ENCODE data around the gene UNC50.

Gene UNC50
- 14.9 to 26.5 (median 18.4) reads per million in 3 donors for total RNA-seq

- H3K27ac ChIP-seq (ENCODE audit: insufficient read depth, low read length, poor library complexity, severe bottlenecking): peak within 1 kb of the TSS; percentile 92
- H3K4me1 ChIP-seq (ENCODE audit: control insufficient read depth, insufficient read depth, low read length, poor library complexity, severe bottlenecking): peaks cover 31% of the 10 kb centered on the region
- no peaks in the 10 kb centered on the region for H3K9me3 ChIP-seq (ENCODE audit: control insufficient read depth, low read length)
- peak; percentile 82 to 88 (median 86) for DNase-seq
- H3K36me3 ChIP-seq (ENCODE audit: control insufficient read depth, insufficient read depth, low read length): peaks cover 12% of the 10 kb centered on the region
- H3K27me3 ChIP-seq (replicated peaks; ENCODE audit: control insufficient read depth, insufficient read depth, low read length, poor library complexity, severe bottlenecking): no peaks in the 10 kb centered on the region
- H3K4me3 ChIP-seq (ENCODE audit: insufficient read depth, low read depth, low read length, poor library complexity, severe bottlenecking): peak within 1 kb of the TSS; percentile 99
Measured at GRCh38 chr2:98608116-98608961, at the start of gene UNC50, which contains the start of gene COA5. UNC50 (plus strand) TSS chr2:98608589; CDS start chr2:98609760, 1,171 bp downstream. COA5 (minus strand) TSS chr2:98608512; CDS start chr2:98608405, 107 bp downstream.

GRCh38 chr2:98558852-98559530, 49.4 kb upstream of the UNC50 start:
- no peaks in the 10 kb centered on the region for H3K4me1 ChIP-seq (ENCODE audit: control insufficient read depth, insufficient read depth, low read length, poor library complexity, severe bottlenecking)
- peaks cover 91% of the 10 kb centered on the region for H3K36me3 ChIP-seq (ENCODE audit: control insufficient read depth, insufficient read depth, low read length)
- no peak for DNase-seq
- no peaks in the 10 kb centered on the region for H3K27me3 ChIP-seq (replicated peaks; ENCODE audit: control insufficient read depth, insufficient read depth, low read length, poor library complexity, severe bottlenecking)
- H3K27ac ChIP-seq (ENCODE audit: insufficient read depth, low read length, poor library complexity, severe bottlenecking): no peak overlapping the region
- H3K9me3 ChIP-seq (ENCODE audit: control insufficient read depth, low read length): no peaks in the 10 kb centered on the region
- no peak overlapping the region for H3K4me3 ChIP-seq (ENCODE audit: insufficient read depth, low read depth, low read length, poor library complexity, severe bottlenecking)

- DNase-seq: no peak
- H3K27ac ChIP-seq (ENCODE audit: insufficient read depth, low read length, poor library complexity, severe bottlenecking): no peak overlapping the region
- H3K27me3 ChIP-seq (replicated peaks; ENCODE audit: control insufficient read depth, insufficient read depth, low read length, poor library complexity, severe bottlenecking): no peaks in the 10 kb centered on the region
- no peaks in the 10 kb centered on the region for H3K9me3 ChIP-seq (ENCODE audit: control insufficient read depth, low read length)
- H3K4me1 ChIP-seq (ENCODE audit: control insufficient read depth, insufficient read depth, low read length, poor library complexity, severe bottlenecking): no peaks in the 10 kb centered on the region
- no peak overlapping the region for H3K4me3 ChIP-seq (ENCODE audit: insufficient read depth, low read depth, low read length, poor library complexity, severe bottlenecking)
- peaks cover 91% of the 10 kb centered on the region for H3K36me3 ChIP-seq (ENCODE audit: control insufficient read depth, insufficient read depth, low read length)
Measured at GRCh38 chr2:98559581-98559980, 48.8 kb upstream of the UNC50 start.

- peaks cover 91% of the 10 kb centered on the region for H3K36me3 ChIP-seq (ENCODE audit: control insufficient read depth, insufficient read depth, low read length)
- no peak overlapping the region for H3K27ac ChIP-seq (ENCODE audit: insufficient read depth, low read length, poor library complexity, severe bottlenecking)
- no peaks in the 10 kb centered on the region for H3K27me3 ChIP-seq (replicated peaks; ENCODE audit: control insufficient read depth, insufficient read depth, low read length, poor library complexity, severe bottlenecking)
- no peak overlapping the region for H3K4me3 ChIP-seq (ENCODE audit: insufficient read depth, low read depth, low read length, poor library complexity, severe bottlenecking)
- no peaks in the 10 kb centered on the region for H3K9me3 ChIP-seq (ENCODE audit: control insufficient read depth, low read length)
- H3K4me1 ChIP-seq (ENCODE audit: control insufficient read depth, insufficient read depth, low read length, poor library complexity, severe bottlenecking): no peaks in the 10 kb centered on the region
- DNase-seq: no peak
Measured at GRCh38 chr2:98560256-98560771, 48.1 kb upstream of the UNC50 start.

- no peak for DNase-seq
- Histone ChIP-seq H3K4me1 (ENCODE audit: control insufficient read depth, insufficient read depth, low read length, poor library complexity, severe bottlenecking) (no peaks in the 10 kb centered on the region), H3K36me3 (ENCODE audit: control insufficient read depth, insufficient read depth, low read length) (peaks cover 91% of the 10 kb centered on the region), H3K4me3 (ENCODE audit: insufficient read depth, low read depth, low read length, poor library complexity, severe bottlenecking) (no peak overlapping the region), H3K27me3 (replicated peaks; ENCODE audit: control insufficient read depth, insufficient read depth, low read length, poor library complexity, severe bottlenecking) (no peaks in the 10 kb centered on the region), H3K9me3 (ENCODE audit: control insufficient read depth, low read length) (no peaks in the 10 kb centered on the region), H3K27ac (ENCODE audit: insufficient read depth, low read length, poor library complexity, severe bottlenecking) (no peak overlapping the region)
Measured at GRCh38 chr2:98561018-98561417, 47.4 kb upstream of the UNC50 start.

GRCh38 chr2:98561902-98562695, 46.3 kb upstream of the UNC50 start:
- no peak for DNase-seq
- Histone ChIP-seq H3K27ac (ENCODE audit: insufficient read depth, low read length, poor library complexity, severe bottlenecking) (no peak overlapping the region), H3K4me3 (ENCODE audit: insufficient read depth, low read depth, low read length, poor library complexity, severe bottlenecking) (no peak overlapping the region), H3K4me1 (ENCODE audit: control insufficient read depth, insufficient read depth, low read length, poor library complexity, severe bottlenecking) (no peaks in the 10 kb centered on the region), H3K36me3 (ENCODE audit: control insufficient read depth, insufficient read depth, low read length) (peaks cover 93% of the 10 kb centered on the region), H3K9me3 (ENCODE audit: control insufficient read depth, low read length) (no peaks in the 10 kb centered on the region), H3K27me3 (replicated peaks; ENCODE audit: control insufficient read depth, insufficient read depth, low read length, poor library complexity, severe bottlenecking) (no peaks in the 10 kb centered on the region)

GRCh38 chr2:98563394-98563793, 45.0 kb upstream of the UNC50 start:
- H3K27me3 ChIP-seq (replicated peaks; ENCODE audit: control insufficient read depth, insufficient read depth, low read length, poor library complexity, severe bottlenecking): no peaks in the 10 kb centered on the region
- H3K36me3 ChIP-seq (ENCODE audit: control insufficient read depth, insufficient read depth, low read length): peaks cover 93% of the 10 kb centered on the region
- no peaks in the 10 kb centered on the region for H3K4me1 ChIP-seq (ENCODE audit: control insufficient read depth, insufficient read depth, low read length, poor library complexity, severe bottlenecking)
- DNase-seq: no peak
- H3K9me3 ChIP-seq (ENCODE audit: control insufficient read depth, low read length): no peaks in the 10 kb centered on the region
- no peak overlapping the region for H3K4me3 ChIP-seq (ENCODE audit: insufficient read depth, low read depth, low read length, poor library complexity, severe bottlenecking)
- no peak overlapping the region for H3K27ac ChIP-seq (ENCODE audit: insufficient read depth, low read length, poor library complexity, severe bottlenecking)

- Histone ChIP-seq H3K27me3 (replicated peaks; ENCODE audit: control insufficient read depth, insufficient read depth, low read length, poor library complexity, severe bottlenecking) (no peaks in the 10 kb centered on the region), H3K4me3 (ENCODE audit: insufficient read depth, low read depth, low read length, poor library complexity, severe bottlenecking) (no peak overlapping the region), H3K36me3 (ENCODE audit: control insufficient read depth, insufficient read depth, low read length) (peaks cover 97% of the 10 kb centered on the region), H3K27ac (ENCODE audit: insufficient read depth, low read length, poor library complexity, severe bottlenecking) (no peak overlapping the region), H3K9me3 (ENCODE audit: control insufficient read depth, low read length) (no peaks in the 10 kb centered on the region), H3K4me1 (ENCODE audit: control insufficient read depth, insufficient read depth, low read length, poor library complexity, severe bottlenecking) (no peaks in the 10 kb centered on the region)
- DNase-seq: no peak
Measured at GRCh38 chr2:98564541-98565132, 43.8 kb upstream of the UNC50 start.

- peaks cover 98% of the 10 kb centered on the region for H3K36me3 ChIP-seq (ENCODE audit: control insufficient read depth, insufficient read depth, low read length)
- DNase-seq: no peak
- no peaks in the 10 kb centered on the region for H3K9me3 ChIP-seq (ENCODE audit: control insufficient read depth, low read length)
- no peak overlapping the region for H3K27ac ChIP-seq (ENCODE audit: insufficient read depth, low read length, poor library complexity, severe bottlenecking)
- no peaks in the 10 kb centered on the region for H3K4me1 ChIP-seq (ENCODE audit: control insufficient read depth, insufficient read depth, low read length, poor library complexity, severe bottlenecking)
- no peaks in the 10 kb centered on the region for H3K27me3 ChIP-seq (replicated peaks; ENCODE audit: control insufficient read depth, insufficient read depth, low read length, poor library complexity, severe bottlenecking)
- H3K4me3 ChIP-seq (ENCODE audit: insufficient read depth, low read depth, low read length, poor library complexity, severe bottlenecking): no peak overlapping the region
Measured at GRCh38 chr2:98565286-98565860, 43.0 kb upstream of the UNC50 start.

Measured in effector memory CD4-positive, alpha-beta T cell (primary cell).